WTC11 (cell line): ENCODE measurements around the gene PHACTR2. TPM values are rescaled to one million over a fixed set of nuclear protein-coding genes. Genes with fewer than 3 reads are reported as not detected.
A peak's percentile ranks its signal among the peaks of the same experiment; 100 is the strongest.

Source experiments
- ATAC-seq: fragments of 200-7000 bp; cut with Tn5 transposase; 2 replicates; pipeline ENCODE4 v1.10.0; 2021; ENCODE audit warnings: mild to moderate bottlenecking, moderate library complexity
- CTCF ChIA-PET: fragments of 300-600 bp; sonication (Branson Sonifier 250); formaldehyde crosslinking; loops from one replicate; lab custom pipeline; 2021; ENCODE audit warnings: antibody characterized with exemption; lab: Charles Lee
- POLR2A ChIA-PET: fragments of 350-600 bp; sonication (Branson Sonifier 250); formaldehyde crosslinking; loops from one replicate; lab custom pipeline; 2021; ENCODE audit warnings: antibody characterized with exemption; lab: Charles Lee
- DNase-seq: peaks from one replicate; pipeline ENCODE4 v3.0.0; 2021; ENCODE audit warnings: low spot score
- H3K27ac Mint-ChIP-seq: 2 replicates; pipeline ENCODE4 v1.8.0; 2021; ENCODE audit warnings: mixed read lengths
- H3K27me3 Mint-ChIP-seq: 2 replicates; pipeline ENCODE4 v1.8.0; 2021; ENCODE audit warnings: low read depth, mild to moderate bottlenecking, moderate library complexity, mixed read lengths
- H3K36me3 Mint-ChIP-seq: 2 replicates; pipeline ENCODE4 v1.8.0; 2021; ENCODE audit warnings: mixed read lengths
- H3K4me1 Mint-ChIP-seq: 2 replicates; pipeline ENCODE4 v1.8.0; 2022; ENCODE audit warnings: mixed read lengths
- H3K4me3 Mint-ChIP-seq: 2 replicates; pipeline ENCODE4 v1.8.0; 2021; ENCODE audit warnings: mild to moderate bottlenecking, moderate library complexity, mixed read lengths
- H3K9me3 Mint-ChIP-seq: 2 replicates; pipeline ENCODE4 v1.8.0; 2021; ENCODE audit warnings: mixed read lengths
- ATF3 ChIP-seq: sonication (generic); formaldehyde crosslinking; conservative IDR thresholded peaks from 2 replicates; pipeline ENCODE4 v1.8.1; 2022; ENCODE audit warnings: mild to moderate bottlenecking, missing genetic modification reagents
- ATF6 ChIP-seq: sonication (generic); formaldehyde crosslinking; IDR thresholded peaks from 2 replicates; pipeline ENCODE4 v1.8.1; 2023; ENCODE audit warnings: mild to moderate bottlenecking, missing genetic modification reagents
- E2F5 ChIP-seq: sonication (generic); formaldehyde crosslinking; IDR thresholded peaks from 2 replicates; pipeline ENCODE4 v1.8.1; 2022; ENCODE audit warnings: mild to moderate bottlenecking, moderate library complexity, missing genetic modification reagents
- ESRRA ChIP-seq: sonication (generic); formaldehyde crosslinking; IDR thresholded peaks from 2 replicates; pipeline ENCODE4 v1.8.1; 2022; ENCODE audit warnings: mild to moderate bottlenecking, missing genetic modification reagents, borderline replicate concordance
- FOXJ3 ChIP-seq: sonication (generic); formaldehyde crosslinking; IDR thresholded peaks from 2 replicates; pipeline ENCODE4 v1.9.0; 2021; ENCODE audit warnings: missing genetic modification reagents, mild to moderate bottlenecking, borderline replicate concordance
- JAZF1 ChIP-seq: fragments of 250-450 bp; sonication (Bioruptor Pico); IDR thresholded peaks from 2 replicates; pipeline ENCODE4 v1.9.0; 2021; ENCODE audit warnings: moderate library complexity, mild to moderate bottlenecking, inconsistent platforms
- JUN ChIP-seq: sonication (generic); formaldehyde crosslinking; IDR thresholded peaks from 2 replicates; pipeline ENCODE4 v1.8.0; 2023; ENCODE audit warnings: mild to moderate bottlenecking, missing genetic modification reagents
- KAT7 ChIP-seq: sonication (generic); formaldehyde crosslinking; IDR thresholded peaks from 2 replicates; pipeline ENCODE4 v1.8.1; 2023; ENCODE audit warnings: missing genetic modification reagents, mild to moderate bottlenecking, borderline replicate concordance
- MXD4 ChIP-seq: fragments of 250-450 bp; sonication (Bioruptor Pico); IDR thresholded peaks from 2 replicates; pipeline ENCODE4 v1.8.0; 2021; ENCODE audit warnings: mild to moderate bottlenecking, moderate library complexity, borderline replicate concordance
- NR2C2 ChIP-seq: sonication (generic); formaldehyde crosslinking; IDR thresholded peaks from 2 replicates; pipeline ENCODE4 v1.8.0; 2022; ENCODE audit warnings: mild to moderate bottlenecking, missing genetic modification reagents
- TCF7 ChIP-seq: sonication (generic); formaldehyde crosslinking; IDR thresholded peaks from 2 replicates; pipeline ENCODE4 v1.8.0; 2022; ENCODE audit warnings: mild to moderate bottlenecking, low read depth, missing genetic modification reagents, moderate library complexity
- TP53 ChIP-seq: sonication (generic); formaldehyde crosslinking; IDR thresholded peaks from 2 replicates; pipeline ENCODE4 v1.8.1; 2023; ENCODE audit warnings: mild to moderate bottlenecking, missing genetic modification reagents
- USF2 ChIP-seq: sonication (generic); formaldehyde crosslinking; IDR thresholded peaks from 2 replicates; pipeline ENCODE4 v1.8.1; 2023; ENCODE audit warnings: mild to moderate bottlenecking, missing genetic modification reagents, moderate library complexity
- ZNF281 ChIP-seq: sonication (generic); formaldehyde crosslinking; IDR thresholded peaks from 2 replicates; pipeline ENCODE4 v1.8.0; 2023; ENCODE audit warnings: mild to moderate bottlenecking, missing genetic modification reagents
- ZNF416 ChIP-seq: fragments of 250-450 bp; sonication (Bioruptor Pico); IDR thresholded peaks from 2 replicates; pipeline ENCODE4 v1.9.0; 2021; ENCODE audit warnings: mild to moderate bottlenecking, inconsistent platforms
- ZNF532 ChIP-seq: fragments of 250-450 bp; sonication (Bioruptor Pico); IDR thresholded peaks from 2 replicates; pipeline ENCODE4 v1.9.0; 2021; ENCODE audit warnings: mild to moderate bottlenecking, borderline replicate concordance
- ZSCAN18 ChIP-seq: fragments of 250-450 bp; sonication (Bioruptor Pico); IDR thresholded peaks from 2 replicates; pipeline ENCODE4 v2.1.2; 2022; ENCODE audit warnings: mild to moderate bottlenecking, moderate library complexity
- total RNA-seq: library from RNA; stranded (reverse); gene quantifications from 3 replicates; pipeline ENCODE4 v1.2.3, GENCODE V29; 2021

Gene PHACTR2
- total RNA-seq, 1 experiment from 2014 or later, result 90.5 TPM

- DNase-seq (no peak), ATAC-seq (no peak)
- no peak overlapping the region for H3K4me3 Mint-ChIP-seq
- peaks cover 11% of the 10 kb centered on the region; the same call in 1 of the 2 replicates for H3K9me3 Mint-ChIP-seq
- H3K4me1 Mint-ChIP-seq, result peaks cover 16% of the 10 kb centered on the region
- no peak overlapping the region for H3K27ac Mint-ChIP-seq
- H3K36me3 Mint-ChIP-seq, result no peaks in the 10 kb centered on the region
- ChIA-PET POLR2A (no interaction called here), CTCF (no interaction called here)
- no peaks in the 10 kb centered on the region for H3K27me3 Mint-ChIP-seq
- TF ChIP-seq ATF3 (CRISPR knock-in tag), result no peak
- no peak for TF ChIP-seq MXD4 (CRISPR knock-in tag)
- TF ChIP-seq JUN (CRISPR knock-in tag), result no peak
- TF ChIP-seq ATF6 (CRISPR knock-in tag), result no peak
- TF ChIP-seq KAT7, result no peak
- no peak for TF ChIP-seq ZNF281 (CRISPR knock-in tag)
Measured at GRCh38 chr6:143634486-143634885, 43.3 kb upstream of the PHACTR2 start.

- Mint-ChIP-seq H3K27me3 (no peaks in the 10 kb centered on the region), H3K36me3 (no peaks in the 10 kb centered on the region), H3K9me3 (peaks cover 7% of the 10 kb centered on the region; the same call in 1 of the 2 replicates), H3K4me1 (peaks cover 16% of the 10 kb centered on the region), H3K4me3 (no peak overlapping the region), H3K27ac (no peak overlapping the region)
- ChIA-PET POLR2A (no interaction called here), CTCF (interaction anchor here (1.4 kb wide), 1 partner anchor 62 kb away, joined by 3 read pairs; no protein-coding TSS in a partner anchor)
- ATAC-seq (peak; percentile 36; the same call in 1 of the 2 replicates), DNase-seq (no peak)
- TF ChIP-seq ZSCAN18 (CRISPR knock-in tag) (no peak), ESRRA (CRISPR knock-in tag) (no peak), ZNF416 (CRISPR knock-in tag) (no peak), NR2C2 (no peak), ZNF532 (CRISPR knock-in tag) (no peak), FOXJ3 (no peak), JAZF1 (CRISPR knock-in tag) (no peak), E2F5 (CRISPR knock-in tag) (no peak), USF2 (no peak), TP53 (CRISPR knock-in tag) (no peak), TCF7 (CRISPR knock-in tag) (no peak)
Measured at GRCh38 chr6:143637691-143638090, 40.1 kb upstream of the PHACTR2 start.
